Lower leg skin (tissue), 4 donors: Measurements from ENCODE around the gene STARD13. TPM values are rescaled to one million over a fixed set of nuclear protein-coding genes. Genes with fewer than 3 reads are reported as not detected.

ENCODE experiments used
- DNase-seq, 2 donors: peaks; one replicate each; pipeline ENCODE4 v3.0.0-alpha.2; 2019; ENCODE audit warnings: low spot score in 2 of 2
- H3K4me3 ChIP-seq: fragments of 200-600 bp; sonication (generic); 2 replicates; pipeline ENCODE4 v1.5.1; 2017; ENCODE audit warnings: mild to moderate bottlenecking, low read depth; ENCODE audit not compliant: poor library complexity, severe bottlenecking
- CTCF ChIP-seq, 3 donors: fragments of 450-650 bp; IDR thresholded peaks; one replicate each; pipeline ENCODE4 v1.5.1; 2016; ENCODE audit warnings: antibody characterized with exemption in 3 of 3, mild to moderate bottlenecking in 3 of 3, moderate library complexity in 2 of 3
- POLR2A ChIP-seq, 2 donors: fragments of 450-650 bp; IDR thresholded peaks; one replicate each; pipeline ENCODE4 v1.6.1; 2016 to 2017; ENCODE audit warnings: antibody characterized with exemption in 2 of 2, mild to moderate bottlenecking in 1 of 2, moderate library complexity in 1 of 2
- WGBS, 2 donors: methylation state at CpG; one replicate each; pipeline ENCODE4 v1.1.5; 2018; 5-methylcytosine and 5-hydroxymethylcytosine counted together
- intact Hi-C: fragments of 100-400 bp; cut with DNase I; formaldehyde crosslinking; loops from one replicate; pipeline ENCODE4 v1.15.0; 2023; ENCODE audit warnings: low total_unique reads
- total RNA-seq, 4 donors: library from RNA; depleted of rRNA; stranded (reverse); fragments of >200 nt; gene quantifications; one replicate each; pipeline ENCODE4 v1.1.0, GENCODE V29; 2016

The STARD13 gene
- total RNA-seq, 4 donors from 2014 or later = 15.7 to 22.5 (median 19.6) TPM

- H3K4me3 ChIP-seq = no peak overlapping the region
- no peak for DNase-seq
- intact Hi-C loops = no loop called here
- WGBS, 2 donors = 60% methylated on average over 6 of the region's 6 CpGs
- TF ChIP-seq CTCF (IDR thresholded peaks at IDR 0.05) = no peak
- no peak for TF ChIP-seq POLR2A (IDR thresholded peaks at IDR 0.05)
These were observed 23.5 kb downstream of the STARD13 start for GRCh38 chr13:33262062-33262487.

GRCh38 chr13:33261387-33262061, 24.0 kb downstream of the STARD13 start:
- TF ChIP-seq POLR2A (IDR thresholded peaks at IDR 0.05) = no peak
- TF ChIP-seq CTCF (IDR thresholded peaks at IDR 0.05) = no peak
- intact Hi-C loops = no loop called here
- WGBS, 2 donors = 76 to 81% methylated on average over 9 of the region's 9 CpGs
- no peak overlapping the region for H3K4me3 ChIP-seq
- DNase-seq = no peak

GRCh38 chr13:33260168-33261098, 25.1 kb downstream of the STARD13 start:
- TF ChIP-seq POLR2A (IDR thresholded peaks at IDR 0.05) = no peak
- TF ChIP-seq CTCF (IDR thresholded peaks at IDR 0.05) = no peak
- 86 to 87% methylated on average over 10 of the region's 10 CpGs for WGBS, 2 donors
- intact Hi-C loops = no loop called here
- no peak for DNase-seq
- no peak overlapping the region for H3K4me3 ChIP-seq

GRCh38 chr13:33259296-33259695, 26.3 kb downstream of the STARD13 start:
- intact Hi-C loops = no loop called here
- H3K4me3 ChIP-seq = no peak overlapping the region
- DNase-seq = no peak
- TF ChIP-seq CTCF (IDR thresholded peaks at IDR 0.05) (no peak), POLR2A (IDR thresholded peaks at IDR 0.05) (no peak)
- WGBS, 2 donors = 91 to 94% methylated on average over 2 of the region's 2 CpGs

- no peak overlapping the region for H3K4me3 ChIP-seq
- intact Hi-C loops = no loop called here
- no peak for DNase-seq
- TF ChIP-seq CTCF (IDR thresholded peaks at IDR 0.05) (no peak), POLR2A (IDR thresholded peaks at IDR 0.05) (no peak)
These were observed 26.8 kb downstream of the STARD13 start for GRCh38 chr13:33258808-33259193.
